Bronchial smooth muscle cell (primary cell): Measurements from ENCODE around the gene TBC1D9. TPM values are rescaled to one million over a fixed set of nuclear protein-coding genes. Genes with fewer than 3 reads are reported as not detected.

Experiments
- total RNA-seq: library from RNA; depleted of rRNA; stranded (reverse); fragments of >200 nt; gene quantifications from 2 replicates; pipeline ENCODE4 v1.2.1, GENCODE V29; 2014

The TBC1D9 gene
- 22.4 and 22.8 TPM in 2 replicates for total RNA-seq

DNA sequence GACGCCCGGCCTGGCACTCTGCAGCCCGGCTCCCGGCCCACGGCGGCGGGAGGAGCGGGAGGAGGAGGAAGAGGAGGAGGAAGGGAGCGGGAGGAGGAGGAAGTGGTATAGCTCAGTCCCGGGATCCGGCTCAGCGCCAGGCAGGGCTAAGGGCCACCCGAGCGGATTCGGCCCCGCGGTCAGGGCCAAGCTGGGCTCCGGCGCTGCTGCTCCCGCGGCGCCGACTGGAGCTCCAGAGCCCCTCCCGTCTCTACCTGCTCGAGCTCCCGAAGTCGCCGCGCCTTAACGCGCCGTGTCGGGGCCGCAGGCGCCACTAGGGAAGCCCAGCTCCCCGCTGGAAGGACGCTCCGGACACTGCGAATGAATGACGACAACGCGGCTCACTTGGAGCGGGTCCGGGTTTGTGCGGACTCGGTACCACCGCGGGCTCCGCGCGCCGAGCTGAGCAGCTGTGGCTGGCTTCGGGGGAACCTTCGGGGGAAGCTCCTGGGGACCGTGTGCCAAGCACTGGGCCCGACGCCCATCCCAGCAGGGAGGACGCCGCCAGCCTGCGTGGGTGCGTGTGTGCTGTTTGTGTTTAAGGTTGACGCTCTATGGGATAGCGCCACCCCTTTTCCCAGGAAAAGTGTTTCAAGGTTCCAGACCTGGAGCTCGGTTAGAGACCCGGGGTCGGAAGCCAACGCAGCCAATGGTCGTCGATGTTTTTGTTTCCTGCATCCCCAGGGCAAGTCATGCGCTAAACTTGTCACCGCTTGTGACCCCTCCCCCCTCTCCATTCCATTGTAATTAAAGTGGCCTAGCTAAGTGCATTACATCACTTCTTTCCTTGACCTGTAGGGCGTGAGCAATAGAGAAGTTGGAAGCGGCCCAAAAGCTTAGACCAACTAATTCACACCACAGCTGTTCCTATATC is at the start of gene TBC1D9:
Gene TBC1D9 (minus strand): TSS at position 67 of the 913 bp plus-strand sequence. CDS start 340 bp downstream, outside the sequence.

Other genes starting within 250 kb of the TBC1D9 start
- gene ELMOD2, start 232.2 kb downstream of the TBC1D9 start, total RNA-seq, result 12.7 and 22.5 TPM in 2 replicates
- gene UCP1, start 187.4 kb downstream of the TBC1D9 start, total RNA-seq, result not detected in 2 replicates